GM18526 (cell line): ENCODE measurements around the gene TSC1.

Experiments
- POLR2A ChIP-seq: IDR thresholded peaks from 3 replicates; pipeline ENCODE4 v1.6.1; 2011; ENCODE audit not compliant: insufficient read length; ENCODE audit errors: extremely low read depth

TSC1 gene

DNA sequence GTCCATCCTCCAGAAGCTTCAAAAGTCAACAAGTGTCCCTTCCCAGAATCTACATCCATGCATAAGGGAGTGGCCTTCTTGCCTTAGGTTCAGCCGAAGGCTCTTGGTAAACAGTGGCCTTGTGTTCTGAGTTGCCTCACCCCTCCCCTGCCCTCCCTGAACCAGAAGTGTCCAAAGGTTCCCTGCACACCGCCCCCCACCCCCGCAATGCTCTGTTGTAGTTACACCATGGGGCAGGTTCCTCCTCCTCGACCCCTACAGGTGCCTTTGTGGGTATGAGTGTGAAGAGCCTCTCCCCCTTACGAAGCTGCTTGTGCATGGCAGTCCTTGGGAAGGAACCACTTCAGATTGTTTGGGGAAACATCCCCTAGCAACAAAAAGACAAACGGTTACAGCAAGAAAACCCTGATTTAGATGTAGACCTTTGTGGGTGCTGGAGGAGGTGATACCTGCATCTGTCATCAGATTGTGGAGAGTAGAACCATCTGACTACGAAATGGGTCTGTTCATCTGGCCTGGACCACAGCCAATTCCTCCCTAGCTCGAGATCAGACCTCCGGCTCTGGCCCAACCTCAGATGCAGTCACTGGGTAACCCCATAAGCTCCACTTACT, 58.6 kb downstream of the TSC1 start:
- no peak for TF ChIP-seq POLR2A

GRCh38 chr9:132883349-132884294, 60.8 kb downstream of the TSC1 start:
- TF ChIP-seq POLR2A = no peak

DNA sequence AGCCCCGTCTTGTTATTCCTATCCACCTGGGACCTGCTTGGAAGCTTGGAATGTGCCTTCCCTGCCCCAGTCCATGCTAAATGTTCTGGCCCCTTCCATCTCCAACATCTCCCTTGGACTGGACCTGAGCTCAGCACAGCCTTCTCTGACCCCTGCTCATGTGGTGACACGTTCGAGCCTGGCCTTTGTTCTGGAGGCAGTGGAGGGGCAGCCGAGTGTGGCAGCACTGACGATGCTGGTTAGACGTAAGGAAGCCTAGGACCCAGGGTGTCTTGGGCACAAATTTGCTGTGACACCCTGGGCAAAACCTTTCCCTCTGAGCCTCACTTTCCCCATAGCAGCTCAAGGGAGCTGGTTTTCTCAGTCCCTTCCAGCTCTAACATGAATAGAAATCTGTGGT, 61.8 kb downstream of the TSC1 start:
- TF ChIP-seq POLR2A = no peak

DNA sequence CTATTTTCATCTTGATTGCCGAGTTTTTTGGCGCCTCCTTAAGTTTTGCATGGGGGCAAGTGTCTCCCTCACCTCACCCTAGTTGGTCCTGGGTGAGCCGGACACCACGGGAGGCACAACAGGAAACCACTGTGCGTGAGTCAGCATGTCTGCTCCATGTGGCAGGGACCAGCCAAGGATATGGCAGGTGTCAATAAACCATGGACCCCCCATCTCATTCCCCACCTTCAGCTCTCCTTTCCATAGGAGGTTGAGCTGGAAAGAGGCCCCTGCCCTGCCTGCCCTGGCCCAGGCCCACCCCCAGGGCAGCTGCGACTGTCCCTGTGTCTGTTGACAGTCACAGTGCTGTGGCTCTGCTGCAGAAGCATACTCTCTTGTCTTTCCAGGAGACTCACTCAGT, 62.6 kb downstream of the TSC1 start:
- no peak for TF ChIP-seq POLR2A

DNA sequence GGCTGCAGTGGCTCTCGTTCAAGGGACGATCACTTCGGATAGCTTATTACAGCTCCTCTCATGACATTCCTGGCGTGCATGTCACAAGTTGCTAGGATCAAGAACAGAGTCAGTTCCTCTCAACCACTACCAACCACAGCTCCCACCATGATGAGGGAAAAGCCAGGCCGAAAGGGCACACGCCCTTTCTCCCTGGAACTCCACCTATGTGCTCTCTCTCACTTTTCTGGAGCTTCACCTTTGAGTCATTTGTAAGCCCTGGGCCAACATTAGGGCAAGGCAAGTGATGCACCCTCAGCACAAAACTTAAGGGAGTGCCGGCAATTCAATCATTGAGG, 64.1 kb downstream of the TSC1 start:
- TF ChIP-seq POLR2A = no peak

- TF ChIP-seq POLR2A = no peak
Observed at GRCh38 chr9:132879457-132880323, 64.7 kb downstream of the TSC1 start.

- no peak for TF ChIP-seq POLR2A
Observed at GRCh38 chr9:132878695-132879456, 65.5 kb downstream of the TSC1 start, which contains the start of gene SPACA9. Gene SPACA9 (plus strand): TSS chr9:132878898. CDS start chr9:132883948, 5,050 bp downstream.

DNA sequence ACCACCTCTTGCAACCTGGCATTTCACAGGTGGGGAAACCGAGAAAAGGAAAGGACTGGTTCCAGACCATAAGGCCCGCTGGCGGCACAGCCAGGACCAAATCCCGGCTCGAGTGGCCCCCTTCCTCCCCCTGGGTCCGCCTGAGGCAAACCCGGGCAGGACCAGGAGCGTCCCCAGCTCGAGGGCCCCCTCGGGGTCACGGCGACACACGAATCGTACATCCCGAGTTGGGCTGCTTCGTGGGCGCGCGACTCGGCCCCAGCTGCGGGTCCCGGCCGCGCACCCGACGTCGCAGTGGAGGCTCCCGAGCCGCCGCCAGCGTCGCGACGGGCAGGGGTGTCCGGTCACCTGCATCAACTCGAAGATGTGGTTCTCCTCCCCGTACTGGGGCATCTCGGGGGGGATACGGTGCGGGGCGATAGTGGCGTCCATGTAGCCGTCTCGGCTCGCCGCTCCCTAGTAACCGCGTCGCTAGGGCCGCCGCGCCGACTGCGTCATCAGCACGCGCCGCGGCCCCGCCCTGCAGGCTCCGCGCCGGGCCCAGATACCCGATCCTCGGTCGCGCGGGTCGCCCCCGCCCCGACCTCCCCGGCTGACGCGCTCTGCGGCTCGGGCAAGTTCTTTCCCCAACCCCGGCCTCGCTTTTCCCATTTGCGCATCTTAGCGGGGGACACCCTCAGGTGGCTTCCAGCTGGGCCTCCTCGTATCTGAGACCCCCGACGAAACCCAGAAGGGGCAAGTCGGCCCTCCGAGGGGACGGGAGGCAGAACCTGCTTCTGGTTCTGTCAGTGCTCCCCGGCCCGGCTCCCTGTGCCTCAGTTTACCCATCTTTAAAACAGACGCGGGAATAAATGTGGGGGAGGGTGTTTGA, 66.4 kb downstream of the TSC1 start, which contains the start of gene AK8:
TSS of gene AK8 (minus strand) at position 461 of the 871 bp plus-strand sequence. CDS start at position 432, 29 bp downstream.
- no peak for TF ChIP-seq POLR2A

DNA sequence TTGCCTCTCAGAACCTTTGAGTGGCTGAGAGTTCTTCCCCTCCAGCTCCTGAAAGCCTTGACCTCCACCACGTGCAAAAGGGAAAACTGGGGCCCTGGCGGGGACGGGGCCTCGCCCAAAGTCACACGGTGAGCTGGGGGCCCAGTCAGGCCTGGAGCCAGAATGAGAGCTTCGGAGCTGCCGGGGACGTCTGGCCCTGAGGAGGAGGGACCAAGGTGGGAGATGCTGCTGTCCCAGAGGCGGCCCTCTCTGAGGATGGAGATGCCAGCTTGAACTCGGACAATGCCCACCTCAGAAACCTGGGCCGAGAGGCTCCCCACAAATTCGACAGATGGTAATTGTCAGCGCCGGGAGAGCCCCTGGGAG, 67.0 kb downstream of the TSC1 start:
- TF ChIP-seq POLR2A = no peak

GRCh38 chr9:132876849-132877248, 67.6 kb downstream of the TSC1 start:
- TF ChIP-seq POLR2A = no peak

DNA sequence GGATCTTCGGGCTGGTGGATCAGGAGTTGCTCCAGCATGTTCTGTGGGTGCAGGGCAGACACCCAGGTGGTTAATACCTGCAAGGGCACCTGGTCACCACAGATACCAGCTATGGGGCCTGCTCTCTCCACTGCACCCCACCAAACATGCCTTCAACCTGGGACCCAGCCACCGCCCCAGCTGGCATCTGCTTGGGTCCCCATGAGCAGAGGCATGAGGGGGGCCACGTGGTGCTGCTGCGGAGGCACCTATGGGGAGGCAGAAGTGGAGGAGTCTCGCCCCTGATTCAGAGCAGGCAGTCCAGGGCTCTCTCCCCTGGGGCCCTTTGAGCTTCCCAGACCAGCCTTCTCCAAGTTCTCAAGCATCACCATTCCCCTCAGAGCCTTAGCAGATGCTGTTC, 69.3 kb downstream of the TSC1 start:
- no peak for TF ChIP-seq POLR2A

- no peak for TF ChIP-seq POLR2A
Observed at GRCh38 chr9:132873403-132873802, 71.0 kb downstream of the TSC1 start.

GRCh38 chr9:132869266-132869665, 75.2 kb downstream of the TSC1 start:
- TF ChIP-seq POLR2A = no peak

DNA sequence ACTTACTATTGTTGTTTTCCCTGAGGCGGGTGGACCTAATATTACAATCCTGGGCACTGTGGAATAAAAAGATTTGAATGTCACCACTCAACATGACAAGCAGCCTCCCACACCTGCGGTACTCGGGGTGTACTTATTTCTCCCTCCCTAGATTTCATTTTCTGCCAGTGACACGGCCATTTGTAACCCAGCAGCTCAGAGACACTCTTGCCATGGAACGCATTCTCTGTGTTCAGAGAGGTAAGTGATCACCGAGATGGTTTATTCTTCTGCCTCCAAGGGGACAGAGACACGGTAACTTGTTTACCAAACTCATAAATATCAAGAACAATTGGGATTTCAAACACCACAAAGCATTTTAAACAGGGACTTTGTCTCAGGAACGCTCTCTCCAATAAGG, 77.5 kb downstream of the TSC1 start:
- no peak for TF ChIP-seq POLR2A
